Neural cell (in vitro differentiated cells): ENCODE data around the gene GRB2.

Source experiments
- EP300 ChIP-seq: fragments of 450-650 bp; conservative IDR thresholded peaks from 2 replicates; pipeline ENCODE4 v1.6.1; 2014; ENCODE audit warnings: antibody characterized with exemption, mild to moderate bottlenecking, moderate library complexity; ENCODE audit not compliant: poor library complexity, severe bottlenecking
- EZH2 ChIP-seq: fragments of 200-600, 300-800 bp; shearing (Covaris generic), sonication (generic); IDR thresholded peaks from 2 replicates; pipeline ENCODE4 v1.6.1; 2014; ENCODE audit warnings: antibody characterized with exemption, low read length, borderline replicate concordance, mild to moderate bottlenecking; ENCODE audit not compliant: insufficient read depth, poor library complexity, severe bottlenecking
- REST ChIP-seq: IDR thresholded peaks from 2 replicates; pipeline ENCODE4 v1.6.1; 2012; ENCODE audit warnings: borderline replicate concordance

GRCh38 chr17:75412455-75413317, 7.2 kb upstream of the GRB2 start:
- no peak for TF ChIP-seq EP300
- no peak for TF ChIP-seq EZH2
- no peak for TF ChIP-seq REST
